HG03135 (cell line): Measurements from ENCODE around the gene KIAA0753.

Experiments used
- ATAC-seq: cut with Tn5 transposase; IDR thresholded peaks from one replicate; pipeline ENCODE4 v1.9.1; 2021; ENCODE audit warnings: mild to moderate bottlenecking, moderate library complexity; ENCODE audit not compliant: unreplicated experiment

KIAA0753 gene

DNA sequence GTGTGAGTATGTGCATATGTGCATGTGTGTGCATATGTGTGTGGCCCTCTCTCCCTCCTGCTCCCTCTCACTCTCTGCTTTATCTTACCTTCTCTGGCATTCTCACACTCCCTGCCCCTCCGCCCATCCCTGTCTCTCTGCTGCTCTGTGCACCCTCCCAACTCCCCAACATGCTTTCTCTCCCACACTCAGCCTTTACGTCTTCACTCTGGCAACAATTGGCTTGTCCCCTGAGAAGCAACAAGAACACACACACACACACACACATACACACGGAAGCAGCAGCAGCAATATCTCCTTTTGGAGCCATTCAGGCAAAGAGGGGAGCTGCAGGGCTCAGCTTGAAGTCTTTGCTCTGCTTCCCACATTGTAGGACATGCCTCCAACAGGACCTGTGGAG, 112.0 kb downstream of the KIAA0753 start:
- no peak for ATAC-seq
